Measurements from ENCODE around the gene ZNF708.

GRCh38 chr19:21352830-21353229 lies 23.6 kb upstream of the ZNF708 start:
- no peak for TF ChIP-seq CREB1 (IDR thresholded peaks at IDR 0.05; ENCODE audit: low read depth)
- TF ChIP-seq EP300 (IDR thresholded peaks at IDR 0.05; ENCODE audit: borderline replicate concordance), result no peak
- no peak for TF ChIP-seq FOXM1 (IDR thresholded peaks at IDR 0.05; ENCODE audit: borderline replicate concordance, low read depth)
- TF ChIP-seq TEAD4 (IDR thresholded peaks at IDR 0.05), result no peak
- no peak for TF ChIP-seq MAX (IDR thresholded peaks at IDR 0.05)
- TF ChIP-seq TAF1 (IDR thresholded peaks at IDR 0.05; ENCODE audit: low read depth), result no peak
- no peak for TF ChIP-seq YY1 (IDR thresholded peaks at IDR 0.05; ENCODE audit: low read depth)
- no peak for TF ChIP-seq CEBPB (IDR thresholded peaks at IDR 0.05)
- no peak for TF ChIP-seq REST (IDR thresholded peaks at IDR 0.05; ENCODE audit: low read depth)
- TF ChIP-seq EGR1 (IDR thresholded peaks at IDR 0.05), result no peak
- TF ChIP-seq TCF12 (IDR thresholded peaks at IDR 0.05; ENCODE audit: low read depth), result no peak
